Tibial nerve (tissue), 3 donors: ENCODE results near the gene OR51D1.

Experiments used
- CTCF ChIP-seq, 5 experiments: fragments of 200-600 bp in 3 of 5; fragments of 450-650 bp in 2 of 5; sonication (generic) in 3 of 5; IDR thresholded peaks; one replicate each; pipeline ENCODE4 v1.5.1; 2016 to 2019; ENCODE audit warnings: antibody characterized with exemption in 5 of 5, mild to moderate bottlenecking in 3 of 5, moderate library complexity in 2 of 5
- POLR2A ChIP-seq, 2 donors: fragments of 450-650 bp; IDR thresholded peaks; one replicate each; pipeline ENCODE4 v1.6.1; 2017; ENCODE audit warnings: antibody characterized with exemption in 2 of 2, mild to moderate bottlenecking in 2 of 2, moderate library complexity in 2 of 2

GRCh38 chr11:4615856-4616444 lies 21.3 kb upstream of the OR51D1 start:
- no peak for TF ChIP-seq CTCF (IDR thresholded peaks at IDR 0.05)
- TF ChIP-seq POLR2A (IDR thresholded peaks at IDR 0.05) = no peak
